Body of pancreas (tissue), 4 donors: ENCODE measurements around the gene ANP32E.

ENCODE experiments used
- CTCF ChIP-seq, 7 experiments: fragments of 450-650 bp in 4 of 7; fragments of 200-600 bp in 3 of 7; sonication (generic) in 3 of 7; IDR thresholded peaks; one replicate each; pipeline ENCODE4 v1.5.1; 2016 to 2019; ENCODE audit warnings: antibody characterized with exemption in 7 of 7
- POLR2A ChIP-seq, 3 donors: fragments of 450-650 bp; IDR thresholded peaks; one replicate each; pipeline ENCODE4 v1.6.1; 2016; ENCODE audit warnings: antibody characterized with exemption in 3 of 3, mild to moderate bottlenecking in 2 of 3

- no peak for TF ChIP-seq CTCF (IDR thresholded peaks at IDR 0.05)
- no peak for TF ChIP-seq POLR2A (IDR thresholded peaks at IDR 0.05)
Observed at GRCh38 chr1:150187560-150187931, 48.4 kb downstream of the ANP32E start.
